ENCODE results near the gene PMF1. TPM values are rescaled to one million over a fixed set of nuclear protein-coding genes. Genes with fewer than 3 reads are reported as not detected.

PMF1 gene
- total RNA-seq, 1 donor from 2014 or later: 55.8 TPM

DNA sequence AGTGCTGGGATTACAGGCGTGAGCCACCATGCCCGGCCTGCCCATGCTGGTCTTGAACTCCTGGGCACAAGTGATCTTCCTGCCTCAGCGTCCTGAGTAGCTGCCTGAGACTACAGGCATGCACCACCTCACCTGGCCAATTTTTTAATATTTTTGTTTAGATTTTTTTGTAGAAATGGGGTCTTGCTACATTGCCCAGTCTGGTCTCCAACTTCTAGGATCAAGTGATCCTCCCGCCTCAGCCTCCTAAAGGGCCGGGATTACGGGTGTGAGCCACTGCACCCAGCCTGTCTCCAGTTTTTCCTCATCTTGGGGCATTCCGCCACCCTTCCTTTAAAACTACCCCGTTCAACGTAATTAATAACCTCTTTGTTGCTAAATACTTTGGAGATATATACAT, 7.4 kb downstream of the PMF1 start:
- Histone ChIP-seq H3K27me3 (ENCODE audit: low read depth) (no peaks in the 10 kb centered on the region), H3K27ac (replicated peaks) (no peak overlapping the region), H3K4me3 (no peak overlapping the region), H3K36me3 (peaks cover 46% of the 10 kb centered on the region), H3K9me3 (replicated peaks) (no peaks in the 10 kb centered on the region), H3K4me1 (peaks cover 15% of the 10 kb centered on the region)
- DNase-seq: no peak
- intact Hi-C loops (cut with micrococcal nuclease): loop anchor here (5.0 kb wide), 1 partner anchor 73 kb away; no protein-coding TSS in a partner anchor
- TF ChIP-seq, protein P1, sequence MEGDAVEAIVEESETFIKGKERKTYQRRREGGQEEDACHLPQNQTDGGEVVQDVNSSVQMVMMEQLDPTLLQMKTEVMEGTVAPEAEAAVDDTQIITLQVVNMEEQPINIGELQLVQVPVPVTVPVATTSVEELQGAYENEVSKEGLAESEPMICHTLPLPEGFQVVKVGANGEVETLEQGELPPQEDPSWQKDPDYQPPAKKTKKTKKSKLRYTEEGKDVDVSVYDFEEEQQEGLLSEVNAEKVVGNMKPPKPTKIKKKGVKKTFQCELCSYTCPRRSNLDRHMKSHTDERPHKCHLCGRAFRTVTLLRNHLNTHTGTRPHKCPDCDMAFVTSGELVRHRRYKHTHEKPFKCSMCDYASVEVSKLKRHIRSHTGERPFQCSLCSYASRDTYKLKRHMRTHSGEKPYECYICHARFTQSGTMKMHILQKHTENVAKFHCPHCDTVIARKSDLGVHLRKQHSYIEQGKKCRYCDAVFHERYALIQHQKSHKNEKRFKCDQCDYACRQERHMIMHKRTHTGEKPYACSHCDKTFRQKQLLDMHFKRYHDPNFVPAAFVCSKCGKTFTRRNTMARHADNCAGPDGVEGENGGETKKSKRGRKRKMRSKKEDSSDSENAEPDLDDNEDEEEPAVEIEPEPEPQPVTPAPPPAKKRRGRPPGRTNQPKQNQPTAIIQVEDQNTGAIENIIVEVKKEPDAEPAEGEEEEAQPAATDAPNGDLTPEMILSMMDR (IDR thresholded peaks at IDR 0.05; ENCODE audit: borderline replicate concordance): no peak

GRCh38 chr1:156221986-156222692, 9.3 kb downstream of the PMF1 start:
- TF ChIP-seq, protein P1 (IDR thresholded peaks at IDR 0.05; ENCODE audit: borderline replicate concordance): no peak
- H3K4me3 ChIP-seq: no peak overlapping the region
- no peak for DNase-seq
- H3K27me3 ChIP-seq (ENCODE audit: low read depth): no peaks in the 10 kb centered on the region
- no peaks in the 10 kb centered on the region for H3K9me3 ChIP-seq (replicated peaks)
- peaks cover 53% of the 10 kb centered on the region for H3K36me3 ChIP-seq
- intact Hi-C loops (cut with micrococcal nuclease): loop anchor here (5.0 kb wide), 1 partner anchor 75 kb away; no protein-coding TSS in a partner anchor
- H3K4me1 ChIP-seq: peaks cover 9% of the 10 kb centered on the region
- H3K27ac ChIP-seq (replicated peaks): no peak overlapping the region

DNA sequence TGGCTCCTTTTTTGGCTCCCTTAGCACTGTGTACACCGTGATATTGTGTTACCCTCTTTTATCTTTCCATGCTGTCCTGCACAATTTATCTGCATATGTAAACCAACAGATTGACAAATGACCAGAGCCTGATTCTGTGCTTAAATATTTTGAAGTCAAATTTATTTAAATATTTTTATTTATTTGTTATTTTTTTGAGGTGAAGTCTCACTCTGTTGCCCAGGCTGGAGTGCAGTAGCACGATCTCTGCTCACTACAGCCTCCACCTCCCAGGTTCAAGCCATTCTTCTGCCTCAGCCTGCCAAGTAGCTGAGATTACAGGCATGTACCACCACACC, 12.8 kb downstream of the PMF1 start:
- intact Hi-C loops (cut with micrococcal nuclease): loop anchor here (5.0 kb wide), 1 partner anchor 133 kb away; no protein-coding TSS in a partner anchor
- Histone ChIP-seq H3K27me3 (ENCODE audit: low read depth) (no peaks in the 10 kb centered on the region), H3K27ac (replicated peaks) (no peak overlapping the region), H3K4me1 (no peaks in the 10 kb centered on the region), H3K4me3 (no peak overlapping the region), H3K9me3 (replicated peaks) (no peaks in the 10 kb centered on the region), H3K36me3 (peaks cover 66% of the 10 kb centered on the region)
- TF ChIP-seq, protein P1 (IDR thresholded peaks at IDR 0.05; ENCODE audit: borderline replicate concordance): no peak
- DNase-seq: no peak

DNA sequence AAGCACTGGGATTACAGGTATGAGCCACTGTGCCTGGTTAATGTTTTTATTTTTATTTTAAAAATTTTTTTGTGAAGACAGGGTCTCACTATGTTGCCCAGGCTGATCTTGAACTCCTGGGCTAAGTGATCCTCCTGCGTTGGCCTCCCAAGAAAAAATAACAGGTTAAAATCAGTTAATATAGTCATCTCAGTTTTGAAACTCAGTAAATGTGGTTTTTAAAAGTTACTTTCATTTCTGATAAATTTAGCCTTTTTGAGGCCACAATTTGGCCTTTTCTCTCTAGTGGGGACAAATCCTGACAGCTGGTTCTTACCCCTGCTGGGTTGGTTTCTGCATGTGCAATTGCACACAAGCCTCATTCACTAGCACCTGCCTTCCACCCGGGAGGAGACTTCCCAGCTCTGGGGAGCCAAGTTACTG, 13.3 kb downstream of the PMF1 start:
- peaks cover 61% of the 10 kb centered on the region for H3K36me3 ChIP-seq
- no peaks in the 10 kb centered on the region for H3K27me3 ChIP-seq (ENCODE audit: low read depth)

DNA sequence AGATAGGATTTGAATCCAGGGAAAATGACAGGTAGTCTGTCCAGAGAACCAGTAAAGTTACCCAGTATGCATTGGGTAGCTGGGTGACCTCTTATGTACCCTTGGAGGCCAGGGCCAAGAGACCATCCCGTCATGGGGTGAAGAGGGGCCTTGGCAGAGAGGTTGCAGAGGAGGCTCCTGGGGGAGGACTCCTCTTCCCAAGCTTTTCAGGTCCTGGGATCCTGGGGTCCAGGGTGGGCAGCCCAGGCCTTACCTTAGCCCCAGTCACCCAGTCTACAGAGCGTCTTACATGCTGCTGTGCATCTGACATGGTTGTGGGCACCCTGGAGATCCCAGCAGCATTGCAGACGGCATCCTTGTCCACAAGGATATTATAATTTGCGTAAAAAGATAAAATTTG, 14.0 kb downstream of the PMF1 start:
- H3K9me3 ChIP-seq (replicated peaks): no peaks in the 10 kb centered on the region
- TF ChIP-seq, protein P1 (IDR thresholded peaks at IDR 0.05; ENCODE audit: borderline replicate concordance): no peak
- H3K4me3 ChIP-seq: no peak overlapping the region
- intact Hi-C loops (cut with micrococcal nuclease): loop anchor here (5.0 kb wide), 1 partner anchor 134 kb away; no protein-coding TSS in a partner anchor
- no peak for DNase-seq
- no peaks in the 10 kb centered on the region for H3K4me1 ChIP-seq
- peaks cover 55% of the 10 kb centered on the region for H3K36me3 ChIP-seq
- H3K27me3 ChIP-seq (ENCODE audit: low read depth): no peaks in the 10 kb centered on the region
- no peak overlapping the region for H3K27ac ChIP-seq (replicated peaks)

More for the DNA sequence above, 13.3 kb downstream of the PMF1 start:
- Histone ChIP-seq H3K9me3 (replicated peaks) (no peaks in the 10 kb centered on the region), H3K27ac (replicated peaks) (no peak overlapping the region), H3K4me3 (no peak overlapping the region), H3K4me1 (no peaks in the 10 kb centered on the region)
- DNase-seq: no peak
- intact Hi-C loops (cut with micrococcal nuclease): loop anchor here (5.0 kb wide), 1 partner anchor 134 kb away; no protein-coding TSS in a partner anchor
- TF ChIP-seq, protein P1 (IDR thresholded peaks at IDR 0.05; ENCODE audit: borderline replicate concordance): no peak
